DND-41 (cell line): ENCODE results near the gene SUMF1.

Experiments used
- ATAC-seq: fragments of 200-7000 bp; cut with Tn5 transposase; 3 replicates; pipeline ENCODE4 v1.9.1; 2021; ENCODE audit warnings: low read depth; ENCODE audit not compliant: insufficient read depth
- DNase-seq: peaks from one replicate; pipeline ENCODE4 v3.0.0-alpha.2; 2020
- H2AFZ ChIP-seq: 2 replicates; pipeline ENCODE4 v1.6.0; 2012; ENCODE audit warnings: low read depth, low read length
- H3K27ac ChIP-seq: 2 replicates; pipeline ENCODE4 v1.5.1; 2012; ENCODE audit warnings: low read length, inconsistent platforms
- H3K27me3 ChIP-seq: fragments of 200-600 bp; sonication (generic); 2 replicates; pipeline ENCODE4 v1.6.0; 2012; ENCODE audit warnings: low read length, mild to moderate bottlenecking, inconsistent platforms; ENCODE audit not compliant: insufficient read depth, poor library complexity
- H3K36me3 ChIP-seq: 2 replicates; pipeline ENCODE4 v1.5.1; 2012; ENCODE audit warnings: low read length, inconsistent platforms; ENCODE audit not compliant: insufficient read depth
- H3K4me1 ChIP-seq: 2 replicates; pipeline ENCODE4 v1.5.1; 2012; ENCODE audit warnings: mild to moderate bottlenecking, low read length; ENCODE audit not compliant: insufficient read depth
- H3K4me2 ChIP-seq: 2 replicates; pipeline ENCODE4 v1.6.0; 2012; ENCODE audit warnings: mild to moderate bottlenecking, moderate library complexity, low read length, inconsistent platforms; ENCODE audit not compliant: insufficient read depth
- H3K4me3 ChIP-seq, 2 experiments: fragments of 200-600 bp in 1 of 2; shearing (Covaris generic) in 1 of 2; 2 replicates each; pipeline ENCODE4 v1.5.1; 2012 to 2016; ENCODE audit warnings: inconsistent platforms in 2 of 2, low read length in 2 of 2, mild to moderate bottlenecking in 2 of 2, low read depth in 1 of 2, moderate library complexity in 1 of 2
- H3K79me2 ChIP-seq: 2 replicates; pipeline ENCODE4 v1.6.0; 2012; ENCODE audit warnings: low read length, inconsistent platforms; ENCODE audit not compliant: insufficient read depth
- H3K9ac ChIP-seq: 2 replicates; pipeline ENCODE4 v1.6.0; 2012; ENCODE audit warnings: low read depth, mild to moderate bottlenecking, inconsistent platforms, low read length, moderate library complexity
- H3K9me3 ChIP-seq: 2 replicates; pipeline ENCODE4 v1.5.1; 2012; ENCODE audit warnings: low read length, moderate library complexity, mild to moderate bottlenecking, inconsistent platforms; ENCODE audit not compliant: insufficient read depth, severe bottlenecking
- H4K20me1 ChIP-seq: 2 replicates; pipeline ENCODE4 v1.6.0; 2012; ENCODE audit warnings: low read length; ENCODE audit not compliant: insufficient read depth
- CTCF ChIP-seq: IDR thresholded peaks from 2 replicates; pipeline ENCODE4 v1.5.1; 2012; ENCODE audit warnings: borderline replicate concordance, low read length, moderate library complexity, mild to moderate bottlenecking; ENCODE audit not compliant: poor library complexity, severe bottlenecking; ENCODE audit errors: extremely low read depth
- EZH2 ChIP-seq: IDR thresholded peaks from 3 replicates; pipeline ENCODE4 v1.6.1; 2012; ENCODE audit warnings: borderline replicate concordance, low read depth, mild to moderate bottlenecking, moderate library complexity, low read length, inconsistent platforms; ENCODE audit not compliant: severe bottlenecking

The SUMF1 gene

DNA sequence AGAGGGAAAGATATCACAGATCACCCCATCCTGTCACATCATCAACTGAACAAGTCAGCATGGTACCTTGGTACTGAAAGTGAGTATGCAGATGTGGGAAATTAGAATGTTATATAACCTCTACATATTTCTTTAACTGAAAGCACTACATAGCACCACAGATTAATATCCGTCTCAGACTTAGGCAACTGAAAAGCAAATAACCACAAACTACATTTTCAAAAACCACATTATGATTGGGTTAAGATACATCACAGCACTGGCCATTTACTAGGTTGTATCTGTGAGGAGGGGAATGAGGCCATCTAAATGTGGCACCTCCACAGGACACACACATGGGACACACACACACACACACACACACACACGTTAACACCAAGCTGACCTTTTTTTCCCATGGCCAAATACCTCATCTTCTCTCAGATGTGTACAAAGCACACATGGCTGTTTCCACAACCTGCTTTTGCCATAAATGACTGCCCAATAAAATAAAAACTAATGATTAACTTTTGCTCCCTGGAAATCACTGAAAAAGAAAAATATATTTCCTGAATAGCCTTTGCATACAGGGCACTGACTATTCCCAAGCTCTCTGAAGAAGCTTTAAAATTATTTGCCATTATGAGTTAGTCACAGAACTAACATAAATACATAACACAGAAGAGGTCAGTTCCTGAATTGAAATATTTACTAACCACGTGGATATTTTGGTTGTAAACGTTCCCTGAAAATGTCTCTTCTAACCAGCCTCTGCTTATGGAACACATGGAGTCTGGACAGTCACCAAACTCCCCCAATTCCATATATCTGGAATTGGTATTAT lies 60.1 kb downstream of the SUMF1 start:
- no peak overlapping the region for H3K9ac ChIP-seq
- H3K27ac ChIP-seq = no peak overlapping the region
- no peak overlapping the region for H3K4me3 ChIP-seq
- no peaks in the 10 kb centered on the region for H3K9me3 ChIP-seq
- H3K4me1 ChIP-seq = no peaks in the 10 kb centered on the region
- H2AFZ ChIP-seq = no peak overlapping the region
- no peaks in the 10 kb centered on the region for H3K27me3 ChIP-seq
- no peak overlapping the region for H3K4me2 ChIP-seq
- no peaks in the 10 kb centered on the region for H4K20me1 ChIP-seq
- ATAC-seq (no peak), DNase-seq (no peak)
- TF ChIP-seq CTCF = no peak
- no peak for TF ChIP-seq EZH2
- H3K36me3 ChIP-seq = no peaks in the 10 kb centered on the region
- no peaks in the 10 kb centered on the region for H3K79me2 ChIP-seq

DNA sequence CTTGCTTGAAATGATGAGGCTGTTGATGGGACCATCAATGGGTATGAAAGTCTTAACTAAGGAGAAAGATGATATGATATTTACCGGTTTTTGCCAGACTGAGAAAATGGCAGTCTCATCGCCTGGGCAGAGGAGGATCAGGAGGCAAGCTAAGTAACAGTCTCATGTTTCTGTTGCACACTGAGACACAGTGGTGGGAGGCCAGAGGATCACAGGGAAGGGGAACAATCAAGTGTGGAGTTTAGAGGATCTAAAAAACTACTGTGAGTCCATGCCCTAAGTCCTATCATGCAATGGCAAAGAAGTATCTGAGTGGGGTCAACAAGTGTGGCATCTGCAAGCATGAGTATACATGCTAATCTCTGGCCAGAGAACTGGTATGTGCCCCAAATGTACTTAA lies 62.2 kb downstream of the SUMF1 start:
- Histone ChIP-seq H3K4me1 (no peaks in the 10 kb centered on the region), H3K27ac (no peak overlapping the region), H3K4me3 (no peak overlapping the region), H3K79me2 (no peaks in the 10 kb centered on the region), H3K9me3 (no peaks in the 10 kb centered on the region), H3K4me2 (no peak overlapping the region), H4K20me1 (no peaks in the 10 kb centered on the region), H3K27me3 (no peaks in the 10 kb centered on the region), H2AFZ (no peak overlapping the region), H3K9ac (no peak overlapping the region), H3K36me3 (0 out of 2 replicates have a peak, but pooled peaks cover 4% of the 10 kb centered on the region)
- TF ChIP-seq EZH2 = no peak
- TF ChIP-seq CTCF = no peak
- DNase-seq (no peak), ATAC-seq (no peak)

DNA sequence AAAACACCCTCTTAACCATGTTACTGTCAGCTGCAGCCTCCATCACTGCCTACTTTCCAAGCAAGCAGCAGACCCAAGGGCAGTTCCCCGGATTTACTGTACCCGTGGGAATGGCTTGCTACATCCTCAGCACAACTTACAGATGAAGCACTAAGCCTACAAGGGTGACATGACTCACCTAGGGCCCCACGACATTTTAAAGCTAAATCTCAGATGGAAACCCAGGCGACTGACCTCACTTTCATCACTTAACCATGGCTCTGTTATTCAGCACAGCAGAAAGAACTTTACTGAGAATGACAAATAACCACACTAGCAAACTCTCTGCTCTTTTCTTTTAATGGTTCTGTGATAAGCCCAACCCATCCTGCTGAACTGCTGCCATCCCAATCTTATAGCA lies 65.6 kb downstream of the SUMF1 start:
- no peak overlapping the region for H2AFZ ChIP-seq
- no peaks in the 10 kb centered on the region for H3K79me2 ChIP-seq
- no peak overlapping the region for H3K4me3 ChIP-seq
- H3K9ac ChIP-seq = no peak overlapping the region
- 0 out of 2 replicates have a peak, but pooled peaks cover 4% of the 10 kb centered on the region for H3K36me3 ChIP-seq
- no peaks in the 10 kb centered on the region for H3K27me3 ChIP-seq
- H3K27ac ChIP-seq = no peak overlapping the region
- H3K4me2 ChIP-seq = no peak overlapping the region
- H3K4me1 ChIP-seq = no peaks in the 10 kb centered on the region
- H4K20me1 ChIP-seq = no peaks in the 10 kb centered on the region
- no peaks in the 10 kb centered on the region for H3K9me3 ChIP-seq
- no peak for DNase-seq
- TF ChIP-seq EZH2 (no peak), CTCF (no peak)
- ATAC-seq = no peak
